Uterus (tissue), 4 donors: ENCODE measurements around the gene TTLL3. TPM values are rescaled to one million over a fixed set of nuclear protein-coding genes. Genes with fewer than 3 reads are reported as not detected.
"Not testable (repeated sequence)": the region's sequence is repeated elsewhere in the genome, so short reads cannot be mapped to it uniquely, and the experiment has no call there.

Source experiments
- DNase-seq, 2 donors: peaks; one replicate each; pipeline ENCODE4 v3.0.0-alpha.2; 2019 to 2020
- H3K27ac ChIP-seq, 2 donors: fragments of 200-600 bp; sonication (generic); 1 replicate in 1 of 2; 2 replicates in 1 of 2; pipeline ENCODE4 v1.5.1; 2016 to 2018
- H3K27me3 ChIP-seq, 2 donors: fragments of 200-600 bp; sonication (generic); one replicate each; pipeline ENCODE4 v1.5.1; 2018 to 2019; ENCODE audit warnings: control low read depth in 1 of 2
- H3K36me3 ChIP-seq, 2 donors: fragments of 200-600 bp; sonication (generic); one replicate each; pipeline ENCODE4 v1.5.1; 2019; ENCODE audit warnings: control low read depth in 1 of 2
- H3K4me1 ChIP-seq, 2 donors: fragments of 200-600 bp; sonication (generic); one replicate each; pipeline ENCODE4 v1.5.1; 2018 to 2019; ENCODE audit warnings: control low read depth in 1 of 2
- H3K4me3 ChIP-seq, 2 donors: fragments of 200-600 bp; sonication (generic); 1 replicate in 1 of 2; 2 replicates in 1 of 2; pipeline ENCODE4 v1.5.1; 2018 to 2019; ENCODE audit warnings: mild to moderate bottlenecking in 1 of 2
- H3K9me3 ChIP-seq, 2 donors: fragments of 200-600 bp; sonication (generic); one replicate each; pipeline ENCODE4 v1.5.1; 2019; ENCODE audit warnings: control low read depth in 1 of 2
- POLR2A ChIP-seq, 2 donors: fragments of 450-650 bp; IDR thresholded peaks; one replicate each; pipeline ENCODE4 v1.6.1; 2016; ENCODE audit warnings: antibody characterized with exemption in 2 of 2, mild to moderate bottlenecking in 1 of 2, moderate library complexity in 1 of 2
- intact Hi-C: fragments of 100-400 bp; cut with DNase I; formaldehyde crosslinking; loops from one replicate; pipeline ENCODE4 v1.15.1; 2023; ENCODE audit warnings: low total_unique reads
- total RNA-seq, 4 donors: library from RNA; depleted of rRNA in 3 of 4; stranded (reverse); fragments of >200 nt in 3 of 4; gene quantifications; one replicate each; pipeline versions ENCODE4 v1.1.0 to v1.2.4, GENCODE V29; 2014 to 2023
- TF ChIP-seq, protein P1 (sequence below), 4 experiments: fragments of 200-600 bp in 2 of 4; fragments of 450-650 bp in 2 of 4; sonication (generic) in 2 of 4; IDR thresholded peaks; one replicate each; pipeline ENCODE4 v1.5.1; 2016 to 2019; ENCODE audit warnings: antibody characterized with exemption in 4 of 4, mild to moderate bottlenecking in 2 of 4, moderate library complexity in 1 of 4
- donor health status: DM: yes; HTN: yes; CAD: no.

Gene TTLL3
- total RNA-seq, 4 donors from 2014 or later: 67.1 to 349 (median 83.7) TPM

DNA sequence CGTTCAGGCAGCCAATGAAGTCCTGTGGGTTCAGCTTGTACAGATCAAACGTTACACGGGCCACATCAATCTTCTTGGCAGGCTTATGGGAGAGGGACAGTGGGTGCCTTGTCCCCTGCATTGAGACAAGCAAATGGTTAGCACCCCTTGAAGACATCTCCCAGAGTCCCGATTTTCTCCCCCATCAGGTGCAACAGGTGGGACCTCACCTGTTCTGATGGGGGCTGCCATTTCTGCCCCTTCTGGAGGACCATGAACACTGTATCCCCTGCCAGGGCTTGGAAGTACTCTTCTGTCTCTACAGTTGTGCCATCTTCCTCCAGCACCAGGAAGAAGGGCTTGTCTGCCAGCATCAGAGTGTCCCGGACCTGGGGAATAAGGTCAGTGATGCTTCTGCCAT, 59.9 kb downstream of the TTLL3 start:
- no peak for DNase-seq
- Histone ChIP-seq H3K36me3 (no peaks in the 10 kb centered on the region), H3K4me3 (no peak overlapping the region), H3K27ac (peak overlapping the region in 1 of 2 donors; percentile 88), H3K9me3 (no peaks in the 10 kb centered on the region), H3K27me3 (no peaks in the 10 kb centered on the region), H3K4me1 (peaks cover 0 to 6% of the 10 kb centered on the region in 2 donors)
- intact Hi-C loops: loop anchor here (10.0 kb wide), 1 partner anchor 45 kb away; the partner anchor contains the start of gene IL17RC
- TF ChIP-seq POLR2A (IDR thresholded peaks at IDR 0.05): no peak

DNA sequence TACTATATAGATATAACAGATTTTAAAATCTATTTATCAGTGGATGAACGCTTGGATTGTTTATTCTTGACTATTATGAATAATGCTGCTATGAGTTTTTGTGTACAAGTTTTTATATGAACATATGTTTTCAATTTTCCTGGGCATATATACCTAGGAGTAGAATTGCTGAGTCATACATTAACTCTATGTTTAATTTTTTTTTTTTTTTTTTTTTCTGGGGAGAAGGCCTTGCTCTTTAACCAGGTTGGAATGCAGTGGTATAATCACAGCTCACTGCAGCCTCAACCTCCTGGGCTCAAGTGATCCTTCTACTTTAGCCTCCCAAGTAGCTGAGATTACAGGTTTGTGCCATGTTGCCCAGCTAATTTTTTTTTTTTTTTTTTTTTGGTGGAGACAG, 60.9 kb downstream of the TTLL3 start:
- H3K27me3 ChIP-seq: no peaks in the 10 kb centered on the region
- intact Hi-C loops: no loop called here
- TF ChIP-seq, protein P1, sequence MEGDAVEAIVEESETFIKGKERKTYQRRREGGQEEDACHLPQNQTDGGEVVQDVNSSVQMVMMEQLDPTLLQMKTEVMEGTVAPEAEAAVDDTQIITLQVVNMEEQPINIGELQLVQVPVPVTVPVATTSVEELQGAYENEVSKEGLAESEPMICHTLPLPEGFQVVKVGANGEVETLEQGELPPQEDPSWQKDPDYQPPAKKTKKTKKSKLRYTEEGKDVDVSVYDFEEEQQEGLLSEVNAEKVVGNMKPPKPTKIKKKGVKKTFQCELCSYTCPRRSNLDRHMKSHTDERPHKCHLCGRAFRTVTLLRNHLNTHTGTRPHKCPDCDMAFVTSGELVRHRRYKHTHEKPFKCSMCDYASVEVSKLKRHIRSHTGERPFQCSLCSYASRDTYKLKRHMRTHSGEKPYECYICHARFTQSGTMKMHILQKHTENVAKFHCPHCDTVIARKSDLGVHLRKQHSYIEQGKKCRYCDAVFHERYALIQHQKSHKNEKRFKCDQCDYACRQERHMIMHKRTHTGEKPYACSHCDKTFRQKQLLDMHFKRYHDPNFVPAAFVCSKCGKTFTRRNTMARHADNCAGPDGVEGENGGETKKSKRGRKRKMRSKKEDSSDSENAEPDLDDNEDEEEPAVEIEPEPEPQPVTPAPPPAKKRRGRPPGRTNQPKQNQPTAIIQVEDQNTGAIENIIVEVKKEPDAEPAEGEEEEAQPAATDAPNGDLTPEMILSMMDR (IDR thresholded peaks at IDR 0.05): no peak
- no peak for TF ChIP-seq POLR2A (IDR thresholded peaks at IDR 0.05)

DNA sequence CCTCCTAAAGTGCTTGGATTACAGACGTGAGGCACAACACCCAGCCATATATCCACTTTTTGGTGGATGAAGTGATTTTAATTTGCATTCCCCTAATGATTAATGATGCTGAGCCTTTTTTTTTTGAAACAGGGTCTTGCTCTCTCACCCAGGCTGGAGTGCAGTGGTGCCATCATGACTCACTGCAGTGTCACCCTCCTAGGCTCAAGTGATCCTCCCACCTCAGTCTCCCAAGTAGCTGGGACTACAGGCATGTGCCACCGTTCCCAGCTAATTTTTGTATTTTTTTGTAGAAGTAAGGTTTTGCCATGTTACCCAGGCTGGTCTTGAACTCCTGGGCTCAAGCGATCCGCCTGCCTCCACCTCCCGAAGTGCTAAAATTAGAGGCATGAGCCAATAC, 62.0 kb downstream of the TTLL3 start:
- H3K4me1 ChIP-seq, intact Hi-C loops, DNase-seq, H3K9me3 ChIP-seq, H3K36me3 ChIP-seq, H3K27me3 ChIP-seq, H3K27ac ChIP-seq, H3K4me3 ChIP-seq: not testable (repeated sequence)

More for the DNA sequence above, 60.9 kb downstream of the TTLL3 start:
- Histone ChIP-seq H3K27ac (no peak overlapping the region), H3K36me3 (no peaks in the 10 kb centered on the region), H3K4me1 (no peaks in the 10 kb centered on the region), H3K4me3 (no peak overlapping the region), H3K9me3 (no peaks in the 10 kb centered on the region)
- DNase-seq: no peak

DNA sequence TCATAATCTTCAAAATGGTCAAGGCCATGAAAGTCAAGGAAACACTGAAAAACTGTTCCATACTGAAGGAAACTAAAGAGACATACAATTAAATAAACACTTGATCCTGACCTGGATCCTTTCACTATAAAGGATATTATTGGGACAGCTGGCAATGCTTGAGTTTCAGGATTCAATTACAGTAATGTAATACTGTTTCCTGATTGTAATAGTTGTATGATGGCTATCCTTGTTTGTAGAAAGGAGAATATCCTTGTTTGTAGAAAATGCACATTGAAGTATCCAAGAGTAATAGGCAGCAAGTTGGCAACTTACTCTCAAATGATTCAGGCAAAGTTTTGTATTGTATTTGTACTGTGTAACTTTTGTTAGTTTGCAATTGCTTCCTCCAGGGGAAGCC, 65.4 kb downstream of the TTLL3 start:
- Histone ChIP-seq H3K9me3 (no peaks in the 10 kb centered on the region), H3K36me3 (no peaks in the 10 kb centered on the region), H3K27ac (no peak overlapping the region), H3K4me3 (no peak overlapping the region), H3K4me1 (peaks cover 0 to 5% of the 10 kb centered on the region in 2 donors), H3K27me3 (no peaks in the 10 kb centered on the region)
- no peak for DNase-seq
- TF ChIP-seq POLR2A (IDR thresholded peaks at IDR 0.05): no peak
- TF ChIP-seq, protein P1 (IDR thresholded peaks at IDR 0.05): no peak
- intact Hi-C loops: no loop called here

DNA sequence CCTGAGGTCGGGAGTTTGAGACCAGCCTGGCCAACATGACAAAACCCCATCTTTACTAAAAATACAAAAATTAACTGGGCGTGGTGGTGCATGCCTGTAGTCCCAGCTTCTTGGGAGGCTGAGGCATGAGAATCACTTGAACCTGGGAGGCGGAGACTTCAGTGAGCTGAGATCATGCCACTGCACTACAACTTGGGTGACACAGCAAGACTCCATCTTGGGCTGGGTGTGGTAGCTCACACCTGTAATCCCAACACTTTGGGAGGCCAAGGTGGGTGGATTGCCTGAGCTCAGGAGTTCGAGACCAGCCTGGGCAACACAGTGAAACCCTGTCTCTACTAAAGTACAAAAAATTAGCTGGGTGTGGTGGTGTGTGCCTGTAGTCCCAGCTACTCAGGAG, 66.2 kb downstream of the TTLL3 start:
- H3K9me3 ChIP-seq, H3K27me3 ChIP-seq, H3K27ac ChIP-seq, H3K4me1 ChIP-seq, H3K36me3 ChIP-seq, intact Hi-C loops, H3K4me3 ChIP-seq, DNase-seq: not testable (repeated sequence)

DNA sequence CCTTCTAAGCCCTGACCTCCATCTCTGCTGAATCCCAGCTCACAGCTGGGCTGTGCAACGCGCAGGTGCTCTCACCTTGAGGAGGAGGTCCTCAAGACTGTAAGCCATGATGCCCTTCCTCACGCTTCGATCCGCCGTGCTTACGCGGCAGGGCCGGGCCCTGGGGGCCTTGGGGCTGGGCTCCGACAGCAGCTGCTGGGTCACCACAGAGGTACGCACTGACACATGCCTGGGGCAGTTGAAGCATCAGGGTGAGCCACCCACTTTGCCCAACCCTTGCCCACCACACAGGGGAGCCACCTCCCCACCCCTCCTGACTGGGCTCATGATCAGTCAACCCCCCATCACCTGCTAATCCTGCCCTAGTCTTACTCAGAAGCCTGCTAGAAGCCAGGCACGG, 66.9 kb downstream of the TTLL3 start:
- peaks cover 0 to 5% of the 10 kb centered on the region in 2 donors for H3K4me1 ChIP-seq
- no peak overlapping the region for H3K27ac ChIP-seq
- no peaks in the 10 kb centered on the region for H3K36me3 ChIP-seq
- intact Hi-C loops: no loop called here
- no peak for TF ChIP-seq POLR2A (IDR thresholded peaks at IDR 0.05)
- TF ChIP-seq, protein P1 (IDR thresholded peaks at IDR 0.05): no peak
- no peaks in the 10 kb centered on the region for H3K27me3 ChIP-seq
- H3K9me3 ChIP-seq: no peaks in the 10 kb centered on the region
- no peak for DNase-seq
- no peak overlapping the region for H3K4me3 ChIP-seq

DNA sequence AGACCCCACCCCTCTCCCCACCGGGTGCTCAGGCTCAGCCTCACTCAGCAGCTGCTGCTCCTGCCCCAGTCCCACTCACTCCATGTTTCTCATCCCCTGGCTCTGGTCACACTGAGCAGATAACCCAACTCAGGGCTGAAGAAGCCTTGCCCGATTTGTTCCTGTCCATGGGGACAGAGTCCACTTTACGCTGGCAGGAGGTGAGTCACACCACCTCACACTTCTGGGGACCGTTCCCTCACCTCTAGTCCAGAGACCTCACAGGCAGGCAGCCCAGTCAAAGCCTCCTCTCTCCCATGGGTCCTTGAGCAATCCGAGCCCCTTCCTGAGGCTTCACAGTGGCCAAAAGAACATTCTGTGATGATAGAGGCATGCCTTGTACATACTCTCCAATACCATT, 68.6 kb downstream of the TTLL3 start:
- H3K27me3 ChIP-seq: no peaks in the 10 kb centered on the region
- H3K4me1 ChIP-seq: peaks cover 0 to 5% of the 10 kb centered on the region in 2 donors
- intact Hi-C loops: no loop called here
- H3K4me3 ChIP-seq: no peak overlapping the region
- H3K9me3 ChIP-seq: no peaks in the 10 kb centered on the region
- H3K36me3 ChIP-seq: no peaks in the 10 kb centered on the region
- TF ChIP-seq POLR2A (IDR thresholded peaks at IDR 0.05): no peak
- TF ChIP-seq, protein P1 (IDR thresholded peaks at IDR 0.05): no peak
- no peak overlapping the region for H3K27ac ChIP-seq
- DNase-seq: no peak
